ENCODE measurements around the gene NTM. TPM values are rescaled to one million over a fixed set of nuclear protein-coding genes. Genes with fewer than 3 reads are reported as not detected.

Gene NTM
- total RNA-seq, 1 experiment from 2014 or later = 16.4 TPM

DNA sequence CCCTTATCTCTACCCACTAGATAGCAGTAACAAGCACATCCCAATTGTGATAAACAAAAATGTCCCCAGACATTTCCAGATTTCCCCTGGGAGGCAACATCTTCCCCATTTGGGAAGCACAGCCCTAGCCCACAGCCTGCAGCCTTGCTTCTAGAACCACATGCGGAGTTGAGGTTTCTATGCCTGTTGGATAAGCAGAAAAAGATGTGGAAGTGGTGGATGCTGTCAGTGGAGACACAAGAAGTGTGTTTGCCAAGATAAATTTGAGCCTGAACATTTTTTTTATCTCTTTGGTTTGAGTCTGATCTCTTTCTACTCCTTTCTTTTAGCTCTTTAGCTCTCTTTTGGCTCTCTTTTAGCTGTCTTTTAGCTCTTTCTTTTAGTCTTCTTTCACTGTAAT is 884.5 kb downstream of the NTM start:
- CTCF ChIA-PET = no interaction called here
- POLR2A ChIA-PET = no interaction called here
- H3K27ac Mint-ChIP-seq = no peak overlapping the region
- DNase-seq (ENCODE audit: low spot score) = no peak
- no peaks in the 10 kb centered on the region for H3K27me3 Mint-ChIP-seq (ENCODE audit: low read depth)
- no peak for ATAC-seq
- H3K4me3 Mint-ChIP-seq = no peak overlapping the region
- H3K4me1 Mint-ChIP-seq = no peaks in the 10 kb centered on the region
- H3K9me3 Mint-ChIP-seq = peaks cover 10% of the 10 kb centered on the region
- H3K36me3 Mint-ChIP-seq = peaks cover 5% of the 10 kb centered on the region; the same call in 1 of the 2 replicates
- TF ChIP-seq NR2C2 (CRISPR knock-in tag; IDR thresholded peaks at IDR 0.05) = no peak
- TF ChIP-seq, protein P1, sequence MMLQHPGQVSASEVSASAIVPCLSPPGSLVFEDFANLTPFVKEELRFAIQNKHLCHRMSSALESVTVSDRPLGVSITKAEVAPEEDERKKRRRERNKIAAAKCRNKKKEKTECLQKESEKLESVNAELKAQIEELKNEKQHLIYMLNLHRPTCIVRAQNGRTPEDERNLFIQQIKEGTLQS (CRISPR knock-in tag; conservative IDR thresholded peaks at IDR 0.05) = no peak
- TF ChIP-seq, protein P2, sequence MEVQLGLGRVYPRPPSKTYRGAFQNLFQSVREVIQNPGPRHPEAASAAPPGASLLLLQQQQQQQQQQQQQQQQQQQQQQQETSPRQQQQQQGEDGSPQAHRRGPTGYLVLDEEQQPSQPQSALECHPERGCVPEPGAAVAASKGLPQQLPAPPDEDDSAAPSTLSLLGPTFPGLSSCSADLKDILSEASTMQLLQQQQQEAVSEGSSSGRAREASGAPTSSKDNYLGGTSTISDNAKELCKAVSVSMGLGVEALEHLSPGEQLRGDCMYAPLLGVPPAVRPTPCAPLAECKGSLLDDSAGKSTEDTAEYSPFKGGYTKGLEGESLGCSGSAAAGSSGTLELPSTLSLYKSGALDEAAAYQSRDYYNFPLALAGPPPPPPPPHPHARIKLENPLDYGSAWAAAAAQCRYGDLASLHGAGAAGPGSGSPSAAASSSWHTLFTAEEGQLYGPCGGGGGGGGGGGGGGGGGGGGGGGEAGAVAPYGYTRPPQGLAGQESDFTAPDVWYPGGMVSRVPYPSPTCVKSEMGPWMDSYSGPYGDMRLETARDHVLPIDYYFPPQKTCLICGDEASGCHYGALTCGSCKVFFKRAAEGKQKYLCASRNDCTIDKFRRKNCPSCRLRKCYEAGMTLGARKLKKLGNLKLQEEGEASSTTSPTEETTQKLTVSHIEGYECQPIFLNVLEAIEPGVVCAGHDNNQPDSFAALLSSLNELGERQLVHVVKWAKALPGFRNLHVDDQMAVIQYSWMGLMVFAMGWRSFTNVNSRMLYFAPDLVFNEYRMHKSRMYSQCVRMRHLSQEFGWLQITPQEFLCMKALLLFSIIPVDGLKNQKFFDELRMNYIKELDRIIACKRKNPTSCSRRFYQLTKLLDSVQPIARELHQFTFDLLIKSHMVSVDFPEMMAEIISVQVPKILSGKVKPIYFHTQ (CRISPR knock-in tag; IDR thresholded peaks at IDR 0.05) = no peak
- TF ChIP-seq, protein P3, sequence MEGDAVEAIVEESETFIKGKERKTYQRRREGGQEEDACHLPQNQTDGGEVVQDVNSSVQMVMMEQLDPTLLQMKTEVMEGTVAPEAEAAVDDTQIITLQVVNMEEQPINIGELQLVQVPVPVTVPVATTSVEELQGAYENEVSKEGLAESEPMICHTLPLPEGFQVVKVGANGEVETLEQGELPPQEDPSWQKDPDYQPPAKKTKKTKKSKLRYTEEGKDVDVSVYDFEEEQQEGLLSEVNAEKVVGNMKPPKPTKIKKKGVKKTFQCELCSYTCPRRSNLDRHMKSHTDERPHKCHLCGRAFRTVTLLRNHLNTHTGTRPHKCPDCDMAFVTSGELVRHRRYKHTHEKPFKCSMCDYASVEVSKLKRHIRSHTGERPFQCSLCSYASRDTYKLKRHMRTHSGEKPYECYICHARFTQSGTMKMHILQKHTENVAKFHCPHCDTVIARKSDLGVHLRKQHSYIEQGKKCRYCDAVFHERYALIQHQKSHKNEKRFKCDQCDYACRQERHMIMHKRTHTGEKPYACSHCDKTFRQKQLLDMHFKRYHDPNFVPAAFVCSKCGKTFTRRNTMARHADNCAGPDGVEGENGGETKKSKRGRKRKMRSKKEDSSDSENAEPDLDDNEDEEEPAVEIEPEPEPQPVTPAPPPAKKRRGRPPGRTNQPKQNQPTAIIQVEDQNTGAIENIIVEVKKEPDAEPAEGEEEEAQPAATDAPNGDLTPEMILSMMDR (IDR thresholded peaks at IDR 0.05) = no peak
- TF ChIP-seq FOXJ3 (CRISPR knock-in tag; IDR thresholded peaks at IDR 0.05; ENCODE audit: borderline replicate concordance) = no peak
- no peak for TF ChIP-seq GRHL2 (CRISPR knock-in tag; IDR thresholded peaks at IDR 0.05; ENCODE audit: insufficient replicate concordance, severe bottlenecking)
- no peak for TF ChIP-seq RORB (CRISPR knock-in tag; IDR thresholded peaks at IDR 0.05)
- TF ChIP-seq, protein P4, sequence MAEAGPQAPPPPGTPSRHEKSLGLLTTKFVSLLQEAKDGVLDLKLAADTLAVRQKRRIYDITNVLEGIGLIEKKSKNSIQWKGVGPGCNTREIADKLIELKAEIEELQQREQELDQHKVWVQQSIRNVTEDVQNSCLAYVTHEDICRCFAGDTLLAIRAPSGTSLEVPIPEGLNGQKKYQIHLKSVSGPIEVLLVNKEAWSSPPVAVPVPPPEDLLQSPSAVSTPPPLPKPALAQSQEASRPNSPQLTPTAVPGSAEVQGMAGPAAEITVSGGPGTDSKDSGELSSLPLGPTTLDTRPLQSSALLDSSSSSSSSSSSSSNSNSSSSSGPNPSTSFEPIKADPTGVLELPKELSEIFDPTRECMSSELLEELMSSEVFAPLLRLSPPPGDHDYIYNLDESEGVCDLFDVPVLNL (CRISPR knock-in tag; IDR thresholded peaks at IDR 0.05; ENCODE audit: borderline replicate concordance, low read depth) = no peak
- TF ChIP-seq, protein P5, sequence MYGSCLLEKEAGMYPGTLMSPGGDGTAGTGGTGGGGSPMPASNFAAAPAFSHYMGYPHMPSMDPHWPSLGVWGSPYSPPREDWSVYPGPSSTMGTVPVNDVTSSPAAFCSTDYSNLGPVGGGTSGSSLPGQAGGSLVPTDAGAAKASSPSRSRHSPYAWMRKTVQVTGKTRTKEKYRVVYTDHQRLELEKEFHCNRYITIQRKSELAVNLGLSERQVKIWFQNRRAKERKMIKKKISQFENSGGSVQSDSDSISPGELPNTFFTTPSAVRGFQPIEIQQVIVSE (CRISPR knock-in tag; IDR thresholded peaks at IDR 0.05; ENCODE audit: borderline replicate concordance) = no peak
- TF ChIP-seq ZNF121 (CRISPR knock-in tag; IDR thresholded peaks at IDR 0.05) = no peak
- no peak for TF ChIP-seq MXD4 (CRISPR knock-in tag; IDR thresholded peaks at IDR 0.05; ENCODE audit: borderline replicate concordance)

DNA sequence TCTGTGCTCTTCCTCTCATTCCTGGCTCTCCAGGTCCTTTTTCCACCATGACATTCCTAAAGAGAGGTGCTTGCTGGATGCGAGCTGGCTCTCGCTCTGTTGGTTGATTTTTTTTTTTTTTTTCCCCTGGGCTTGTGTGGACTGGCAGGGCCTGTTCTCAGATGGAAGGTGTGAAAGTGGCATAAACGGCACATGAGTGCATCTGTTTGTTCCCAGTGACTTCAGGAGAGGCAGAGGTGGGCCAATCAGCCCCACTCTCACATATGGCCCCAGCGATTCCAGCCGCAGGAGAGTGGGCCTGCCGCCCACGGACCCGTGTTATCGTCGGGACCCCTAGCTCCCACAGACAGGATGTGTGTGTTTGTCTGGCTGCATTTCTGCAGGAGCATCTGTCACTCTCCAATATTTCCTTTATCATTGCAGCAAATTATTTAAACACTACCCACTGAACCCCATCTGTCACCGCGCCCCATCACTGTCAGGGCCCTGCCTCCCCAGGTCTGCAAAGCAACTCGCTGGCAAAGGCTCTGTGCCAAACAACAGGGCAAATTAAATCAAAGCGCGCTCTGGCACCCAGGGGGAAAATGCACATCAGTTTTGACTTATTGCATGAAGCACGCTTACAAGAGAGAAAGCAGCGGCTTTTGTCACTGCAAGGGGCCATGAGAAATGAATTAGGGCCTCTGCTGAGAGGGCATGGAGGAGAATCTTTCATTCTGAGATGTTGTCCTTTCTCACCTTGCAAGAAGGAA is 886.3 kb downstream of the NTM start:
- H3K36me3 Mint-ChIP-seq = no peaks in the 10 kb centered on the region
- no peak for DNase-seq (ENCODE audit: low spot score)
- H3K4me3 Mint-ChIP-seq = no peak overlapping the region
- ChIA-PET CTCF (interaction anchor here (1.6 kb wide), 1 partner anchor 56 kb away, joined by 4 read pairs; no protein-coding TSS in a partner anchor), POLR2A (no interaction called here)
- ATAC-seq = no peak
- no peaks in the 10 kb centered on the region for H3K27me3 Mint-ChIP-seq (ENCODE audit: low read depth)
- H3K9me3 Mint-ChIP-seq = no peaks in the 10 kb centered on the region
- no peak overlapping the region for H3K27ac Mint-ChIP-seq
- TF ChIP-seq, protein P6, sequence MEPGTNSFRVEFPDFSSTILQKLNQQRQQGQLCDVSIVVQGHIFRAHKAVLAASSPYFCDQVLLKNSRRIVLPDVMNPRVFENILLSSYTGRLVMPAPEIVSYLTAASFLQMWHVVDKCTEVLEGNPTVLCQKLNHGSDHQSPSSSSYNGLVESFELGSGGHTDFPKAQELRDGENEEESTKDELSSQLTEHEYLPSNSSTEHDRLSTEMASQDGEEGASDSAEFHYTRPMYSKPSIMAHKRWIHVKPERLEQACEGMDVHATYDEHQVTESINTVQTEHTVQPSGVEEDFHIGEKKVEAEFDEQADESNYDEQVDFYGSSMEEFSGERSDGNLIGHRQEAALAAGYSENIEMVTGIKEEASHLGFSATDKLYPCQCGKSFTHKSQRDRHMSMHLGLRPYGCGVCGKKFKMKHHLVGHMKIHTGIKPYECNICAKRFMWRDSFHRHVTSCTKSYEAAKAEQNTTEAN (CRISPR knock-in tag; IDR thresholded peaks at IDR 0.05) = no peak
- no peak for TF ChIP-seq RORB (CRISPR knock-in tag; IDR thresholded peaks at IDR 0.05)
- H3K4me1 Mint-ChIP-seq = no peaks in the 10 kb centered on the region

DNA sequence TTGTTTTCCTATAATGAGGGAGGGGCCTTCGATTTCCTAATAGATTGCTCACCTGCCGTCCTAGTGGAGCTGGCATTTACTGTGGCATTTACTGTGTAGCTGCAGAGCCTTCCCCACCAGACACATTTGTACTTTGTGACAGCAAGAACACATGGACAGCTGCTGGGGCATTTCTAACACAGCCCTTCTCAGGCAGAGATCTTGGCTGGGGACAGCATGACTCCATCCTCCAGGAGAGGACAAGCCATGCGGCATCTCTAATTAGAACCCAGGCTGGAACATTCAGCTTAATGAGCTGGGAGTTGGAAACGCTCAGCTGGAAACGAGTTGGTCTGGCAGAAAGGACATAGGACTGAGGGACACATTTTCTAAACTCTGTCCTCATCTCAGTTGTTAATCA is 887.5 kb downstream of the NTM start:
- ChIA-PET CTCF (interaction anchor here (1.6 kb wide), 1 partner anchor 55 kb away, joined by 4 read pairs; no protein-coding TSS in a partner anchor), POLR2A (no interaction called here)
- H3K27me3 Mint-ChIP-seq (ENCODE audit: low read depth) = no peaks in the 10 kb centered on the region
- no peaks in the 10 kb centered on the region for H3K4me1 Mint-ChIP-seq
- no peak for ATAC-seq
- DNase-seq (ENCODE audit: low spot score) = no peak
- H3K9me3 Mint-ChIP-seq = no peaks in the 10 kb centered on the region
- no peak overlapping the region for H3K4me3 Mint-ChIP-seq
- no peak overlapping the region for H3K27ac Mint-ChIP-seq
- no peaks in the 10 kb centered on the region for H3K36me3 Mint-ChIP-seq
- TF ChIP-seq, protein P7, sequence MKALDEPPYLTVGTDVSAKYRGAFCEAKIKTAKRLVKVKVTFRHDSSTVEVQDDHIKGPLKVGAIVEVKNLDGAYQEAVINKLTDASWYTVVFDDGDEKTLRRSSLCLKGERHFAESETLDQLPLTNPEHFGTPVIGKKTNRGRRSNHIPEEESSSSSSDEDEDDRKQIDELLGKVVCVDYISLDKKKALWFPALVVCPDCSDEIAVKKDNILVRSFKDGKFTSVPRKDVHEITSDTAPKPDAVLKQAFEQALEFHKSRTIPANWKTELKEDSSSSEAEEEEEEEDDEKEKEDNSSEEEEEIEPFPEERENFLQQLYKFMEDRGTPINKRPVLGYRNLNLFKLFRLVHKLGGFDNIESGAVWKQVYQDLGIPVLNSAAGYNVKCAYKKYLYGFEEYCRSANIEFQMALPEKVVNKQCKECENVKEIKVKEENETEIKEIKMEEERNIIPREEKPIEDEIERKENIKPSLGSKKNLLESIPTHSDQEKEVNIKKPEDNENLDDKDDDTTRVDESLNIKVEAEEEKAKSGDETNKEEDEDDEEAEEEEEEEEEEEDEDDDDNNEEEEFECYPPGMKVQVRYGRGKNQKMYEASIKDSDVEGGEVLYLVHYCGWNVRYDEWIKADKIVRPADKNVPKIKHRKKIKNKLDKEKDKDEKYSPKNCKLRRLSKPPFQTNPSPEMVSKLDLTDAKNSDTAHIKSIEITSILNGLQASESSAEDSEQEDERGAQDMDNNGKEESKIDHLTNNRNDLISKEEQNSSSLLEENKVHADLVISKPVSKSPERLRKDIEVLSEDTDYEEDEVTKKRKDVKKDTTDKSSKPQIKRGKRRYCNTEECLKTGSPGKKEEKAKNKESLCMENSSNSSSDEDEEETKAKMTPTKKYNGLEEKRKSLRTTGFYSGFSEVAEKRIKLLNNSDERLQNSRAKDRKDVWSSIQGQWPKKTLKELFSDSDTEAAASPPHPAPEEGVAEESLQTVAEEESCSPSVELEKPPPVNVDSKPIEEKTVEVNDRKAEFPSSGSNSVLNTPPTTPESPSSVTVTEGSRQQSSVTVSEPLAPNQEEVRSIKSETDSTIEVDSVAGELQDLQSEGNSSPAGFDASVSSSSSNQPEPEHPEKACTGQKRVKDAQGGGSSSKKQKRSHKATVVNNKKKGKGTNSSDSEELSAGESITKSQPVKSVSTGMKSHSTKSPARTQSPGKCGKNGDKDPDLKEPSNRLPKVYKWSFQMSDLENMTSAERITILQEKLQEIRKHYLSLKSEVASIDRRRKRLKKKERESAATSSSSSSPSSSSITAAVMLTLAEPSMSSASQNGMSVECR (CRISPR knock-in tag; IDR thresholded peaks at IDR 0.05; ENCODE audit: borderline replicate concordance) = no peak
- no peak for TF ChIP-seq NR1H2 (CRISPR knock-in tag; IDR thresholded peaks at IDR 0.05)
- TF ChIP-seq, protein P1 (CRISPR knock-in tag; conservative IDR thresholded peaks at IDR 0.05) = no peak
- TF ChIP-seq, protein P8, sequence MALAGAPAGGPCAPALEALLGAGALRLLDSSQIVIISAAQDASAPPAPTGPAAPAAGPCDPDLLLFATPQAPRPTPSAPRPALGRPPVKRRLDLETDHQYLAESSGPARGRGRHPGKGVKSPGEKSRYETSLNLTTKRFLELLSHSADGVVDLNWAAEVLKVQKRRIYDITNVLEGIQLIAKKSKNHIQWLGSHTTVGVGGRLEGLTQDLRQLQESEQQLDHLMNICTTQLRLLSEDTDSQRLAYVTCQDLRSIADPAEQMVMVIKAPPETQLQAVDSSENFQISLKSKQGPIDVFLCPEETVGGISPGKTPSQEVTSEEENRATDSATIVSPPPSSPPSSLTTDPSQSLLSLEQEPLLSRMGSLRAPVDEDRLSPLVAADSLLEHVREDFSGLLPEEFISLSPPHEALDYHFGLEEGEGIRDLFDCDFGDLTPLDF (CRISPR knock-in tag; IDR thresholded peaks at IDR 0.05) = no peak
